H9 (cell line): ENCODE results near the gene PTEN. TPM values are rescaled to one million over a fixed set of nuclear protein-coding genes. Genes with fewer than 3 reads are reported as not detected.

Experiments
- DNase-seq: peaks from one replicate; pipeline ENCODE4 v3.0.0-alpha.2; 2017
- H2AFZ ChIP-seq: one replicate; pipeline ENCODE4 v1.6.1; 2013; ENCODE audit warnings: mild to moderate bottlenecking, low read length, control low read depth, moderate library complexity
- H2AK5ac ChIP-seq: 2 replicates; pipeline ENCODE4 v1.6.1; 2013; ENCODE audit warnings: low read length, control low read depth, mixed read lengths; ENCODE audit not compliant: insufficient read length
- H2BK120ac ChIP-seq: one replicate; pipeline ENCODE4 v1.6.1; 2013; ENCODE audit warnings: low read depth, mild to moderate bottlenecking, low read length, control low read depth, inconsistent platforms; ENCODE audit not compliant: poor library complexity, severe bottlenecking
- H2BK12ac ChIP-seq: 2 replicates; pipeline ENCODE4 v1.6.1; 2013; ENCODE audit warnings: low read length, control low read depth, mixed read lengths, low read depth; ENCODE audit not compliant: insufficient read length
- H2BK15ac ChIP-seq: 2 replicates; pipeline ENCODE4 v1.6.1; 2013; ENCODE audit warnings: low read depth, low read length, control low read depth
- H2BK20ac ChIP-seq: one replicate; pipeline ENCODE4 v1.6.1; 2013; ENCODE audit warnings: low read depth, mild to moderate bottlenecking, low read length, control low read depth, inconsistent platforms; ENCODE audit not compliant: poor library complexity, severe bottlenecking
- H2BK5ac ChIP-seq: 2 replicates; pipeline ENCODE4 v1.6.1; 2013; ENCODE audit warnings: low read length, control low read depth, mixed read lengths; ENCODE audit not compliant: insufficient read length
- H3K14ac ChIP-seq: 2 replicates; pipeline ENCODE4 v1.6.1; 2013; ENCODE audit warnings: low read length, control low read depth; ENCODE audit not compliant: insufficient read depth
- H3K18ac ChIP-seq: 2 replicates; pipeline ENCODE4 v1.6.1; 2013; ENCODE audit warnings: low read depth, mild to moderate bottlenecking, mixed read lengths, low read length, control low read depth; ENCODE audit not compliant: insufficient read length
- H3K23ac ChIP-seq: 2 replicates; pipeline ENCODE4 v1.6.1; 2013; ENCODE audit warnings: low read length, control low read depth, mixed read lengths, low read depth; ENCODE audit not compliant: insufficient read length
- H3K23me2 ChIP-seq: 2 replicates; pipeline ENCODE4 v1.6.1; 2013; ENCODE audit warnings: low read depth, mild to moderate bottlenecking, mixed read lengths, low read length, control low read depth; ENCODE audit not compliant: insufficient read length, poor library complexity, severe bottlenecking
- H3K27ac ChIP-seq: 2 replicates; pipeline ENCODE4 v1.5.1; 2013; ENCODE audit warnings: low read length, control low read depth, mixed read lengths, low read depth; ENCODE audit not compliant: insufficient read length
- H3K27me3 ChIP-seq: 2 replicates; pipeline ENCODE4 v1.6.1; 2013; ENCODE audit warnings: low read length, control low read depth, inconsistent platforms; ENCODE audit not compliant: insufficient read depth
- H3K4ac ChIP-seq: 2 replicates; pipeline ENCODE4 v1.6.1; 2013; ENCODE audit warnings: low read depth, mild to moderate bottlenecking, control low read depth, inconsistent platforms, low read length, moderate library complexity
- H3K4me1 ChIP-seq: 2 replicates; pipeline ENCODE4 v1.6.1; 2013; ENCODE audit warnings: low read length, control low read depth, inconsistent platforms; ENCODE audit not compliant: insufficient read depth
- H3K4me2 ChIP-seq: 2 replicates; pipeline ENCODE4 v1.6.1; 2013; ENCODE audit warnings: low read length, control low read depth, mixed read lengths; ENCODE audit not compliant: insufficient read length, insufficient read depth
- H3K56ac ChIP-seq: 2 replicates; pipeline ENCODE4 v1.6.1; 2013; ENCODE audit warnings: low read depth, mild to moderate bottlenecking, mixed read lengths, low read length, control low read depth; ENCODE audit not compliant: insufficient read length
- H3K79me1 ChIP-seq: 2 replicates; pipeline ENCODE4 v1.6.1; 2013; ENCODE audit warnings: low read depth, mild to moderate bottlenecking, moderate library complexity, low read length, control low read depth, inconsistent platforms; ENCODE audit not compliant: insufficient read depth, poor library complexity, severe bottlenecking
- H3K79me2 ChIP-seq: 2 replicates; pipeline ENCODE4 v1.6.1; 2013; ENCODE audit warnings: low read length, control low read depth, inconsistent platforms; ENCODE audit not compliant: insufficient read depth
- H3K9ac ChIP-seq: 2 replicates; pipeline ENCODE4 v1.6.1; 2013; ENCODE audit warnings: low read length, control low read depth, mixed read lengths; ENCODE audit not compliant: insufficient read length; ENCODE audit errors: extremely low read depth
- H3K9me3 ChIP-seq: one replicate; pipeline ENCODE4 v1.6.1; 2013; ENCODE audit warnings: low read depth, low read length, inconsistent platforms; ENCODE audit not compliant: control insufficient read depth
- H3T11ph ChIP-seq: one replicate; pipeline ENCODE4 v1.6.1; 2013; ENCODE audit warnings: mild to moderate bottlenecking, low read length, control low read depth, inconsistent platforms
- H4K20me1 ChIP-seq: one replicate; pipeline ENCODE4 v1.6.1; 2013; ENCODE audit not compliant: control insufficient read depth, insufficient read length, insufficient read depth
- H4K5ac ChIP-seq: 2 replicates; pipeline ENCODE4 v1.6.1; 2013; ENCODE audit warnings: low read depth, mild to moderate bottlenecking, mixed read lengths, low read length, control low read depth; ENCODE audit not compliant: insufficient read length
- H4K8ac ChIP-seq: replicated peaks from 2 replicates; pipeline ENCODE4 v1.6.1; 2013; ENCODE audit warnings: low read length, control low read depth, mixed read lengths, low read depth; ENCODE audit not compliant: insufficient read length
- H4K91ac ChIP-seq: 2 replicates; pipeline ENCODE4 v1.6.1; 2013; ENCODE audit warnings: low read depth, mild to moderate bottlenecking, moderate library complexity, mixed read lengths, low read length, control low read depth; ENCODE audit not compliant: insufficient read length
- H3K27ac Mint-ChIP-seq, 3 experiments: 2 replicates in 2 of 3; 3 replicates in 1 of 3; pipeline ENCODE4 v1.8.0; 2020 to 2021; ENCODE audit warnings: mixed read lengths in 3 of 3, mild to moderate bottlenecking in 1 of 3, moderate library complexity in 1 of 3
- H3K27me3 Mint-ChIP-seq: 2 replicates; pipeline ENCODE4 v1.8.0; 2021; ENCODE audit warnings: low read depth, mild to moderate bottlenecking, moderate library complexity, mixed read lengths
- H3K36me3 Mint-ChIP-seq, 3 experiments: 2 replicates in 2 of 3; 3 replicates in 1 of 3; pipeline ENCODE4 v1.8.0; 2020 to 2021; ENCODE audit warnings: low read depth in 3 of 3, mixed read lengths in 3 of 3; ENCODE audit not compliant: insufficient read depth in 1 of 3
- H3K4me1 Mint-ChIP-seq, 2 experiments: 2 replicates each; pipeline ENCODE4 v1.8.0; 2020; ENCODE audit warnings: mixed read lengths in 2 of 2
- H3K4me3 Mint-ChIP-seq, 2 experiments: 2 replicates in 1 of 2; 3 replicates in 1 of 2; pipeline ENCODE4 v1.8.0; 2020 to 2021; ENCODE audit warnings: mild to moderate bottlenecking in 2 of 2, mixed read lengths in 2 of 2, moderate library complexity in 1 of 2
- H3K9me3 Mint-ChIP-seq, 2 experiments: 2 replicates in 1 of 2; 3 replicates in 1 of 2; pipeline ENCODE4 v1.8.0; 2020; ENCODE audit warnings: mild to moderate bottlenecking in 2 of 2, mixed read lengths in 2 of 2, moderate library complexity in 1 of 2
- WGBS: extraction: QIAGEN DNeasy Blood & Tissue Kit; methylation state at CpG from one replicate; pipeline ENCODE4 v1.1.7; 2013; ENCODE audit warnings: missing lambda C conversion rate, low lambda C conversion rate, mixed read lengths; ENCODE audit not compliant: insufficient read length; ENCODE audit errors: extremely low coverage; 5-methylcytosine and 5-hydroxymethylcytosine counted together
- total RNA-seq: library from RNA; stranded (reverse); gene quantifications from 2 replicates; pipeline ENCODE4 v1.2.1, GENCODE V29; 2021
- TF ChIP-seq, protein P1 (sequence below): fragments of 200-600 bp; sonication (generic); conservative IDR thresholded peaks from 3 replicates; pipeline ENCODE4 v1.8.0; 2021; ENCODE audit warnings: antibody characterized with exemption, mild to moderate bottlenecking

PTEN gene
- total RNA-seq, 1 experiment from 2014 or later, result 52.8 TPM

DNA sequence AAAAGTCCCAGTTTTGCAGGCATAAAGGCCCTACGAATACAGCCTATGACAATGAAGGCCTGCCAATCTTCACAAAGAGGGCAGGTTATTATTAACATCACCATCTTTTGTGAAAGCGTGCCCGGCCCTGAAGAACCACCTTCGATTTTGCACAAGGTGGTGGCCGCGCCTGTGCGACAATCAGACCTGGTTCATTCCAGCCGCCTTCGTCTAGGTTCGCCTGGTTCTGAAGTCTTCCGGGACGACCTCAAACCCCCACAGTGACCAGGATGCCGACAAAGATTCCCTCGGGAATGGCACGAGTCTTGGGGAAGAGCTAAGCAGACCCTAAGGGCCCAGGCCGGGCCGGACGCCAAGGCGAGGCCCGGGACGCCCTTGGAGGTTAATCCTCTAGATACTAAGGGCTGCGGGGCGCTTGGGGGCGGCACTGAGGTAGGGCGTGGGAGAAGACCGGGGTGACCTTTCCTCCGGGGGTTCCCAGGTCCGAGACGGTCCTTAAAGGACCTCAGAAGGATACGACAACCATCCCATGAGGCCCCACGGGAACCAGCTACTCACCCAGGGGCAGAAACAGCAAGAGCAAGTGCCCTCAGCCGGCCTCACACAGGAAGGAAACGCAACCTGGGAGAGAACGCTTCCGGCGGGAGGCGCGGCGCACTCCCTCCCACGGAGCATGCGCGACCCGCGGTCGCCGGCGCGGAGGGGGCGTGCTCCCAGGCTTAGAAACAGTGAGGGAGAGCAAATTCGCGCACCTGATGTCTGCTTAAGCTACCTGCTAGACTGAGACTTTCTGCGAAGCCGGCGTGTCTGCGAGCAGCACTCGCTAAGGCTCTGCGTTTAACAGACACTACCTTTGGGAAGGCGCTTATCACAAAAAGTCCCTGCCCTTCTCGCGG is 45.6 kb upstream of the PTEN start, which contains the start of gene ATAD1:
Gene ATAD1 (minus strand): TSS at position 618 of the 896 bp plus-strand sequence. CDS start 3,627 bp downstream, outside the sequence.
- H3T11ph ChIP-seq, result no peak within 1 kb of the TSS
- H3K4me2 ChIP-seq, result peak within 1 kb of the TSS; percentile 68
- Mint-ChIP-seq H3K36me3 (peaks cover 4 to 7% (median 4%) of the 10 kb centered on the region in 3 experiments; a peak in 6 of 7 replicates), H3K4me1 (peaks cover 19 to 20% of the 10 kb centered on the region in 2 experiments), H3K4me3 (peak within 1 kb of the TSS; percentile 96 to 97), H3K9me3 (no peaks in the 10 kb centered on the region), H3K27ac (peak within 1 kb of the TSS; percentile 95 to 99 (median 98)), H3K27me3 (peaks cover 2% of the 10 kb centered on the region; the same call in 1 of the 2 replicates)
- peak within 1 kb of the TSS; percentile 90 for H3K9ac ChIP-seq
- peak; percentile 90 for DNase-seq
- H3K14ac ChIP-seq, result peak within 1 kb of the TSS; percentile 80
- no peak within 1 kb of the TSS for H3K4ac ChIP-seq
- H3K27me3 ChIP-seq, result no peaks in the 10 kb centered on the region
- no peaks in the 10 kb centered on the region for H3K4me1 ChIP-seq
- no peak within 1 kb of the TSS; the same call in 1 of the 2 replicates for H2BK15ac ChIP-seq
- no peak within 1 kb of the TSS for H4K8ac ChIP-seq
- no peak within 1 kb of the TSS for H2AK5ac ChIP-seq
- H2AFZ ChIP-seq, result peak within 1 kb of the TSS; percentile 32
- H3K79me2 ChIP-seq, result peaks cover 21% of the 10 kb centered on the region; the same call in 1 of the 2 replicates
- H4K20me1 ChIP-seq, result no peaks in the 10 kb centered on the region
- TF ChIP-seq, protein P1, sequence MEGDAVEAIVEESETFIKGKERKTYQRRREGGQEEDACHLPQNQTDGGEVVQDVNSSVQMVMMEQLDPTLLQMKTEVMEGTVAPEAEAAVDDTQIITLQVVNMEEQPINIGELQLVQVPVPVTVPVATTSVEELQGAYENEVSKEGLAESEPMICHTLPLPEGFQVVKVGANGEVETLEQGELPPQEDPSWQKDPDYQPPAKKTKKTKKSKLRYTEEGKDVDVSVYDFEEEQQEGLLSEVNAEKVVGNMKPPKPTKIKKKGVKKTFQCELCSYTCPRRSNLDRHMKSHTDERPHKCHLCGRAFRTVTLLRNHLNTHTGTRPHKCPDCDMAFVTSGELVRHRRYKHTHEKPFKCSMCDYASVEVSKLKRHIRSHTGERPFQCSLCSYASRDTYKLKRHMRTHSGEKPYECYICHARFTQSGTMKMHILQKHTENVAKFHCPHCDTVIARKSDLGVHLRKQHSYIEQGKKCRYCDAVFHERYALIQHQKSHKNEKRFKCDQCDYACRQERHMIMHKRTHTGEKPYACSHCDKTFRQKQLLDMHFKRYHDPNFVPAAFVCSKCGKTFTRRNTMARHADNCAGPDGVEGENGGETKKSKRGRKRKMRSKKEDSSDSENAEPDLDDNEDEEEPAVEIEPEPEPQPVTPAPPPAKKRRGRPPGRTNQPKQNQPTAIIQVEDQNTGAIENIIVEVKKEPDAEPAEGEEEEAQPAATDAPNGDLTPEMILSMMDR, result peak; percentile 38; the same call in 2 of the 3 replicates
- no peak within 1 kb of the TSS for H2BK120ac ChIP-seq
- H2BK20ac ChIP-seq, result no peak within 1 kb of the TSS
- H3K27ac ChIP-seq, result peak within 1 kb of the TSS; percentile 15
- peaks cover 6% of the 10 kb centered on the region for H3K23me2 ChIP-seq
- H4K5ac ChIP-seq, result peak within 1 kb of the TSS; percentile 44
- no peaks in the 10 kb centered on the region for H3K9me3 ChIP-seq
- no peak within 1 kb of the TSS for H3K56ac ChIP-seq
- WGBS, result no CpG with 5 or more reads among the region's 60 CpGs
- H3K79me1 ChIP-seq, result no peaks in the 10 kb centered on the region
- H2BK12ac ChIP-seq, result no peak within 1 kb of the TSS
- no peak within 1 kb of the TSS for H2BK5ac ChIP-seq
- no peak within 1 kb of the TSS for H4K91ac ChIP-seq
- peak within 1 kb of the TSS; percentile 43 for H3K18ac ChIP-seq
- no peak within 1 kb of the TSS for H3K23ac ChIP-seq
